ENCODE measurements around the gene EIF3A.

DNA sequence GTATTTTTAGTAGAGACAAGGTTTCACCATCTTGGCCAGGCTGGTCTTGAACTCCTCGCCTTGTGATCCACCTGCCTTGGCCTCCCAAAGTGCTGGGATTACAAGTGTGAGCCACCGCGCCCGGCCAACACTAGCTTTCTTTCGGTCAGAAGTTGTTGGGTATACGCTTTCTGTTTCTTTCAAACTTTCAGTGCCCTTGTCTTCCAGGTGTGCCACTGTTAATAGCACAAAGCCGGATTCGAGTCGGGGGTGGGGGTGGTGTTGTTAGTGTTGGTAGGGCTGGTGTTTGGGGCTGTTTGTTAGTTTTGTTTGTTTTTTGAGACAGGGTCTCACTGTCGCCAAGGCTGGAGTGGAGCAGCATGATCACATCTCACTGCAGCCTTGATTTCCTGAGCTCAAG is 84.9 kb downstream of the EIF3A start:
- TF ChIP-seq, protein P1, sequence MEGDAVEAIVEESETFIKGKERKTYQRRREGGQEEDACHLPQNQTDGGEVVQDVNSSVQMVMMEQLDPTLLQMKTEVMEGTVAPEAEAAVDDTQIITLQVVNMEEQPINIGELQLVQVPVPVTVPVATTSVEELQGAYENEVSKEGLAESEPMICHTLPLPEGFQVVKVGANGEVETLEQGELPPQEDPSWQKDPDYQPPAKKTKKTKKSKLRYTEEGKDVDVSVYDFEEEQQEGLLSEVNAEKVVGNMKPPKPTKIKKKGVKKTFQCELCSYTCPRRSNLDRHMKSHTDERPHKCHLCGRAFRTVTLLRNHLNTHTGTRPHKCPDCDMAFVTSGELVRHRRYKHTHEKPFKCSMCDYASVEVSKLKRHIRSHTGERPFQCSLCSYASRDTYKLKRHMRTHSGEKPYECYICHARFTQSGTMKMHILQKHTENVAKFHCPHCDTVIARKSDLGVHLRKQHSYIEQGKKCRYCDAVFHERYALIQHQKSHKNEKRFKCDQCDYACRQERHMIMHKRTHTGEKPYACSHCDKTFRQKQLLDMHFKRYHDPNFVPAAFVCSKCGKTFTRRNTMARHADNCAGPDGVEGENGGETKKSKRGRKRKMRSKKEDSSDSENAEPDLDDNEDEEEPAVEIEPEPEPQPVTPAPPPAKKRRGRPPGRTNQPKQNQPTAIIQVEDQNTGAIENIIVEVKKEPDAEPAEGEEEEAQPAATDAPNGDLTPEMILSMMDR (IDR thresholded peaks at IDR 0.05), result no peak
- no peak for TF ChIP-seq POLR2A (IDR thresholded peaks at IDR 0.05)
